Measurements from ENCODE around the gene TM2D1.

DNA sequence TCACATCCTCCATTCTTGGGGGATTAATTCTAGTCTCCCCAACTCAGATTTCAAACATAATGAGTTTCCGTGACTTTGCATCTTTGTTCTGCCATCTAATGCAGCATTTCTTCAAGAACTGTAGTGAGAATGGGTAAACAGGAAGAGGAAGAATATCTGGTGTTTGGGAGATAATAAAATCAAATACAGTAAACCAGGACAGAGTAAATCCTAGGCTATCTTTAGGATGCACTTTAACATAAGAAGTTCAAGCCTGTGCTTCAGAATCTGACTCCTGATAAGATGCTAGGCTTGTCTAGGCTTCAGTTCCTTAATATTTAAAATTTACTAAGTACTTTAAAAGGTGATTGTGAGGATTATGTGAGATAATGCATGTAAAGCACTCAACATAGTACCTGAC, 45.2 kb upstream of the TM2D1 start:
- TF ChIP-seq, protein P1, sequence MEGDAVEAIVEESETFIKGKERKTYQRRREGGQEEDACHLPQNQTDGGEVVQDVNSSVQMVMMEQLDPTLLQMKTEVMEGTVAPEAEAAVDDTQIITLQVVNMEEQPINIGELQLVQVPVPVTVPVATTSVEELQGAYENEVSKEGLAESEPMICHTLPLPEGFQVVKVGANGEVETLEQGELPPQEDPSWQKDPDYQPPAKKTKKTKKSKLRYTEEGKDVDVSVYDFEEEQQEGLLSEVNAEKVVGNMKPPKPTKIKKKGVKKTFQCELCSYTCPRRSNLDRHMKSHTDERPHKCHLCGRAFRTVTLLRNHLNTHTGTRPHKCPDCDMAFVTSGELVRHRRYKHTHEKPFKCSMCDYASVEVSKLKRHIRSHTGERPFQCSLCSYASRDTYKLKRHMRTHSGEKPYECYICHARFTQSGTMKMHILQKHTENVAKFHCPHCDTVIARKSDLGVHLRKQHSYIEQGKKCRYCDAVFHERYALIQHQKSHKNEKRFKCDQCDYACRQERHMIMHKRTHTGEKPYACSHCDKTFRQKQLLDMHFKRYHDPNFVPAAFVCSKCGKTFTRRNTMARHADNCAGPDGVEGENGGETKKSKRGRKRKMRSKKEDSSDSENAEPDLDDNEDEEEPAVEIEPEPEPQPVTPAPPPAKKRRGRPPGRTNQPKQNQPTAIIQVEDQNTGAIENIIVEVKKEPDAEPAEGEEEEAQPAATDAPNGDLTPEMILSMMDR (IDR thresholded peaks at IDR 0.05), result no peak
- no peak for TF ChIP-seq POLR2A (IDR thresholded peaks at IDR 0.05)
